ENCODE measurements around the gene PLXNA4. TPM values are rescaled to one million over a fixed set of nuclear protein-coding genes. Genes with fewer than 3 reads are reported as not detected.

The PLXNA4 gene
- total and polyA plus RNA-seq, 2 donors from 2014 or later: 0.17 to 3.5 TPM

DNA sequence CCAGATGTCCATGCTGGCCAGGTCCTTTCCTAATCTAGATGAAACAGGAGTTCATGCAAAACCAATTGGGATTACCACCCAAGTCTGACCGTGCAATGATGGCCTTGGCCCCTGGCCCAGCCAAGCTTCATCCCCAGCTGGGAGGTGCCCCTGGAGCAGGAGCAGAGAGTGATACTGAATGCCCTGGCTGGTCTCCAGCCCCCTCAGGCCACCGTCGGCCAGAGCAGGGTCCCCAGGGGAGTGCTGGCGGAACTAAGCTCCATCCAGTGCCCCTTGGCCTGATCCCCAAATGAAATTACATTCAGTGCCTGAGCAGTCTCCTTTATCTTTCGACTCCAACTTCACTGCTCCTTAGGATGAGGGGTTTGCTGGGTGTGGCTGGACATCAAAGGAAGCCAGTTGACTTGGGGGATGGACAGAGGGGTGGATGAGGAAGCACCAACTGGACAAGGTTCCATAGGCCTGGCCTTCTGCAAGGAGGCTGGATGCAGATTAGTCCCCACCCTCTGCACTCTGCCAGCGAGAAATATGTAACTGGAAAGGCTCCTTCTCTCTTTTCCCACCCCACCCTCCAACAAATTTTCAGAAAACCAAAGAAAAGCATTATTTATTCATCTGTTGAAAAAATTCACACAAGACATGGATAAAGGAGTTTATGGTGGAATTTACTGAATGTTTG, 275.5 kb downstream of the PLXNA4 start:
- FAIRE-seq: no peak

GRCh38 chr7:132298790-132299189, 277.5 kb downstream of the PLXNA4 start:
- DNase-seq (no peak), FAIRE-seq (no peak)
- no peaks in the 10 kb centered on the region for H3K27me3 ChIP-seq (ENCODE audit: control insufficient read depth, insufficient read depth, low read length)
- no peaks in the 10 kb centered on the region for H3K36me3 ChIP-seq (ENCODE audit: control insufficient read depth in 2 of 3, insufficient read depth in 3 of 3, low read length in 3 of 3)
- TF ChIP-seq, protein P1, sequence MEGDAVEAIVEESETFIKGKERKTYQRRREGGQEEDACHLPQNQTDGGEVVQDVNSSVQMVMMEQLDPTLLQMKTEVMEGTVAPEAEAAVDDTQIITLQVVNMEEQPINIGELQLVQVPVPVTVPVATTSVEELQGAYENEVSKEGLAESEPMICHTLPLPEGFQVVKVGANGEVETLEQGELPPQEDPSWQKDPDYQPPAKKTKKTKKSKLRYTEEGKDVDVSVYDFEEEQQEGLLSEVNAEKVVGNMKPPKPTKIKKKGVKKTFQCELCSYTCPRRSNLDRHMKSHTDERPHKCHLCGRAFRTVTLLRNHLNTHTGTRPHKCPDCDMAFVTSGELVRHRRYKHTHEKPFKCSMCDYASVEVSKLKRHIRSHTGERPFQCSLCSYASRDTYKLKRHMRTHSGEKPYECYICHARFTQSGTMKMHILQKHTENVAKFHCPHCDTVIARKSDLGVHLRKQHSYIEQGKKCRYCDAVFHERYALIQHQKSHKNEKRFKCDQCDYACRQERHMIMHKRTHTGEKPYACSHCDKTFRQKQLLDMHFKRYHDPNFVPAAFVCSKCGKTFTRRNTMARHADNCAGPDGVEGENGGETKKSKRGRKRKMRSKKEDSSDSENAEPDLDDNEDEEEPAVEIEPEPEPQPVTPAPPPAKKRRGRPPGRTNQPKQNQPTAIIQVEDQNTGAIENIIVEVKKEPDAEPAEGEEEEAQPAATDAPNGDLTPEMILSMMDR (IDR thresholded peaks at IDR 0.05; ENCODE audit: borderline replicate concordance, extremely low read depth, insufficient read depth): no peak
- H3K27ac ChIP-seq (ENCODE audit: low read depth in 2 of 2, low read length in 2 of 2): no peak overlapping the region
- H3K4me3 ChIP-seq (ENCODE audit: low read length in 3 of 3): no peak overlapping the region
- H3K9me3 ChIP-seq (ENCODE audit: control insufficient read depth in 2 of 3, insufficient read depth in 1 of 3, low read length in 3 of 3): no peaks in the 10 kb centered on the region
- H3K9ac ChIP-seq (ENCODE audit: low read length in 3 of 3): no peak overlapping the region
- intact Hi-C loops (cut with DNase I): no loop called here
- no peaks in the 10 kb centered on the region for H3K4me1 ChIP-seq (ENCODE audit: control insufficient read depth in 2 of 3, insufficient read depth in 2 of 3, low read depth in 1 of 3, low read length in 3 of 3)

More for the DNA sequence above, 275.5 kb downstream of the PLXNA4 start:
- TF ChIP-seq, protein P1 (IDR thresholded peaks at IDR 0.05; ENCODE audit: borderline replicate concordance, extremely low read depth, insufficient read depth): no peak
- intact Hi-C loops (cut with DNase I): no loop called here
- Histone ChIP-seq H3K27me3 (ENCODE audit: control insufficient read depth, insufficient read depth, low read length) (no peaks in the 10 kb centered on the region), H3K9ac (ENCODE audit: low read length in 3 of 3) (no peak overlapping the region), H3K4me3 (ENCODE audit: low read length in 3 of 3) (no peak overlapping the region), H3K27ac (ENCODE audit: low read depth in 2 of 2, low read length in 2 of 2) (no peak overlapping the region), H3K4me1 (ENCODE audit: control insufficient read depth in 2 of 3, insufficient read depth in 2 of 3, low read depth in 1 of 3, low read length in 3 of 3) (no peaks in the 10 kb centered on the region), H3K36me3 (ENCODE audit: control insufficient read depth in 2 of 3, insufficient read depth in 3 of 3, low read length in 3 of 3) (no peaks in the 10 kb centered on the region), H3K9me3 (ENCODE audit: control insufficient read depth in 2 of 3, insufficient read depth in 1 of 3, low read length in 3 of 3) (no peaks in the 10 kb centered on the region)
- DNase-seq: no peak

DNA sequence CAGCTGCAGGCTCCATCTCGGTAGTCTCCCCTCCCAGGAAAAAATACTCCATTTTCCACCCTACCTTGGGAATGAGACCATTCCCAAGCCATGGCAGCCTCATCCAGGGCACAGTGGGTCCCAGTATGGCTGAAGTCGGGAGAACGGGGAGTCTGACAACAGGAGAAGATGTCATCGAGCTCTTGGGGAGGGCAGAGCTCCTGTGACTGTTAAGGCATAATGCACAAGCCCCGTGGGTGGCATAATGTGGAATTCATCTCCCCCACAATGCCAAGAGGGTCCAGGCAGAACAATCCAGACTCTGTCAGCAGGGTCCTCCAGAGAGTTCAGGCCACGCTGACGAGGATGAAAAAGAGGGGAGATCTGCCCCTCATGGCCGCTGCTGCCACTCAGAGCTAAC, 279.4 kb downstream of the PLXNA4 start:
- Histone ChIP-seq H3K4me3 (ENCODE audit: low read length in 3 of 3) (no peak overlapping the region), H3K36me3 (ENCODE audit: control insufficient read depth in 2 of 3, insufficient read depth in 3 of 3, low read length in 3 of 3) (no peaks in the 10 kb centered on the region), H3K27me3 (ENCODE audit: control insufficient read depth, insufficient read depth, low read length) (no peaks in the 10 kb centered on the region), H3K27ac (ENCODE audit: low read depth in 2 of 2, low read length in 2 of 2) (no peak overlapping the region), H3K9me3 (ENCODE audit: control insufficient read depth in 2 of 3, insufficient read depth in 1 of 3, low read length in 3 of 3) (no peaks in the 10 kb centered on the region), H3K4me1 (ENCODE audit: control insufficient read depth in 2 of 3, insufficient read depth in 2 of 3, low read depth in 1 of 3, low read length in 3 of 3) (no peaks in the 10 kb centered on the region), H3K9ac (ENCODE audit: low read length in 3 of 3) (no peak overlapping the region)
- TF ChIP-seq, protein P1 (IDR thresholded peaks at IDR 0.05; ENCODE audit: borderline replicate concordance, extremely low read depth, insufficient read depth): no peak
- intact Hi-C loops (cut with DNase I): no loop called here
- DNase-seq: no peak
- no peak for FAIRE-seq

- Histone ChIP-seq H3K27me3 (ENCODE audit: control insufficient read depth, insufficient read depth, low read length) (no peaks in the 10 kb centered on the region), H3K27ac (ENCODE audit: low read depth in 2 of 2, low read length in 2 of 2) (no peak overlapping the region), H3K9ac (ENCODE audit: low read length in 3 of 3) (no peak overlapping the region), H3K4me3 (ENCODE audit: low read length in 3 of 3) (no peak overlapping the region), H3K9me3 (ENCODE audit: control insufficient read depth in 2 of 3, insufficient read depth in 1 of 3, low read length in 3 of 3) (no peaks in the 10 kb centered on the region), H3K4me1 (ENCODE audit: control insufficient read depth in 2 of 3, insufficient read depth in 2 of 3, low read depth in 1 of 3, low read length in 3 of 3) (no peaks in the 10 kb centered on the region), H3K36me3 (ENCODE audit: control insufficient read depth in 2 of 3, insufficient read depth in 3 of 3, low read length in 3 of 3) (no peaks in the 10 kb centered on the region)
- intact Hi-C loops (cut with DNase I): no loop called here
- TF ChIP-seq, protein P1 (IDR thresholded peaks at IDR 0.05; ENCODE audit: borderline replicate concordance, extremely low read depth, insufficient read depth): no peak
- DNase-seq: no peak
- no peak for FAIRE-seq
Observed at GRCh38 chr7:132295175-132295574, 281.1 kb downstream of the PLXNA4 start.
